ENCODE results near the gene VKORC1.
"Not testable (repeated sequence)": the region's sequence is repeated elsewhere in the genome, so short reads cannot be mapped to it uniquely, and the experiment has no call there.

GRCh38 chr16:31100876-31101641 lies 6.5 kb upstream of the VKORC1 start:
- not testable (repeated sequence) for TF ChIP-seq JUN (IDR thresholded peaks at IDR 0.05); POLR2A (IDR thresholded peaks at IDR 0.05; ENCODE audit: low read length); RNF2 (IDR thresholded peaks at IDR 0.05; ENCODE audit: borderline replicate concordance, low read depth); JUNB (IDR thresholded peaks at IDR 0.05); MAFK (IDR thresholded peaks at IDR 0.05; ENCODE audit: partially characterized antibody); CTCF (IDR thresholded peaks at IDR 0.05); MAX (IDR thresholded peaks at IDR 0.05); E2F6 (IDR thresholded peaks at IDR 0.05; ENCODE audit: borderline replicate concordance, low read depth); SMC3 (IDR thresholded peaks at IDR 0.05)
- TF ChIP-seq, protein P1, sequence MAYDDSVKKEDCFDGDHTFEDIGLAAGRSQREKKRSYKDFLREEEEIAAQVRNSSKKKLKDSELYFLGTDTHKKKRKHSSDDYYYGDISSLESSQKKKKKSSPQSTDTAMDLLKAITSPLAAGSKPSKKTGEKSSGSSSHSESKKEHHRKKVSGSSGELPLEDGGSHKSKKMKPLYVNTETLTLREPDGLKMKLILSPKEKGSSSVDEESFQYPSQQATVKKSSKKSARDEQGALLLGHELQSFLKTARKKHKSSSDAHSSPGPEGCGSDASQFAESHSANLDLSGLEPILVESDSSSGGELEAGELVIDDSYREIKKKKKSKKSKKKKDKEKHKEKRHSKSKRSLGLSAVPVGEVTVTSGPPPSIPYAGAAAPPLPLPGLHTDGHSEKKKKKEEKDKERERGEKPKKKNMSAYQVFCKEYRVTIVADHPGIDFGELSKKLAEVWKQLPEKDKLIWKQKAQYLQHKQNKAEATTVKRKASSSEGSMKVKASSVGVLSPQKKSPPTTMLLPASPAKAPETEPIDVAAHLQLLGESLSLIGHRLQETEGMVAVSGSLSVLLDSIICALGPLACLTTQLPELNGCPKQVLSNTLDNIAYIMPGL (CRISPR knock-in tag; IDR thresholded peaks at IDR 0.05; ENCODE audit: borderline replicate concordance), result not testable (repeated sequence)
